Stimulated activated CD8-positive, alpha-beta memory T cell treated with anti-CD3 and anti-CD28 coated beads, Interleukin-7, amount 100 ng/mL, for 48 hours (primary cell): ENCODE data around the gene ARID3A.
A peak's percentile ranks its signal among the peaks of the same experiment; 100 is the strongest.
"Not testable (repeated sequence)": the region's sequence is repeated elsewhere in the genome, so short reads cannot be mapped to it uniquely, and the experiment has no call there.

Source experiments
- DNase-seq, 2 donors: peaks; one replicate each; pipeline ENCODE4 v3.0.0-alpha.2; 2020; ENCODE audit warnings: low read depth in 1 of 2; ENCODE audit errors: extremely low read depth in 1 of 2

Gene ARID3A

GRCh38 chr19:925526-926322 lies at the start of gene ARID3A:
Gene ARID3A, plus strand, starts transcription at chr19:926035. Its CDS starts 3,494 bp downstream, at chr19:929529.
- DNase-seq, result no peak

- no peak for DNase-seq
Observed at GRCh38 chr19:876089-876488, 49.7 kb upstream of the ARID3A start.

GRCh38 chr19:876780-877314 lies 49.0 kb upstream of the ARID3A start:
- DNase-seq, result no peak

- not testable (repeated sequence) for DNase-seq
Observed at GRCh38 chr19:877992-878660, 47.7 kb upstream of the ARID3A start.

GRCh38 chr19:878751-879561 lies 46.9 kb upstream of the ARID3A start:
- DNase-seq, result not testable (repeated sequence)

GRCh38 chr19:879711-880438 lies 46.0 kb upstream of the ARID3A start:
- DNase-seq, result no peak

GRCh38 chr19:881385-882071 lies 44.3 kb upstream of the ARID3A start:
- no peak for DNase-seq

- DNase-seq, result no peak
Observed at GRCh38 chr19:882871-883497, 42.9 kb upstream of the ARID3A start.

- DNase-seq, result no peak
Observed at GRCh38 chr19:883661-884211, 42.1 kb upstream of the ARID3A start.

GRCh38 chr19:884420-885211 lies 41.2 kb upstream of the ARID3A start:
- DNase-seq, result no peak

- no peak for DNase-seq
Observed at GRCh38 chr19:885536-886224, 40.2 kb upstream of the ARID3A start.

- no peak for DNase-seq
Observed at GRCh38 chr19:887072-887471, 38.8 kb upstream of the ARID3A start.

- DNase-seq, result no peak
Observed at GRCh38 chr19:887599-887998, 38.2 kb upstream of the ARID3A start.

GRCh38 chr19:888581-889385 lies 37.1 kb upstream of the ARID3A start:
- peak in 1 of 2 donors; percentile 47 for DNase-seq

GRCh38 chr19:889662-890295 lies 36.1 kb upstream of the ARID3A start:
- no peak for DNase-seq

- DNase-seq, result no peak
Observed at GRCh38 chr19:890831-891230, 35.0 kb upstream of the ARID3A start.
